ENCODE data around the gene MEGF6.

GRCh38 chr1:3550511-3551289 lies 60.6 kb downstream of the MEGF6 start:
- TF ChIP-seq CTCF (IDR thresholded peaks at IDR 0.05) (no peak), ZFX (IDR thresholded peaks at IDR 0.05; ENCODE audit: borderline replicate concordance) (no peak)
